GM21381 (cell line): ENCODE data around the gene OR1J2.

Experiments
- ATAC-seq: cut with Tn5 transposase; IDR thresholded peaks from one replicate; pipeline ENCODE4 v1.9.1; 2021; ENCODE audit warnings: mild to moderate bottlenecking, moderate library complexity; ENCODE audit not compliant: unreplicated experiment

Gene OR1J2

DNA sequence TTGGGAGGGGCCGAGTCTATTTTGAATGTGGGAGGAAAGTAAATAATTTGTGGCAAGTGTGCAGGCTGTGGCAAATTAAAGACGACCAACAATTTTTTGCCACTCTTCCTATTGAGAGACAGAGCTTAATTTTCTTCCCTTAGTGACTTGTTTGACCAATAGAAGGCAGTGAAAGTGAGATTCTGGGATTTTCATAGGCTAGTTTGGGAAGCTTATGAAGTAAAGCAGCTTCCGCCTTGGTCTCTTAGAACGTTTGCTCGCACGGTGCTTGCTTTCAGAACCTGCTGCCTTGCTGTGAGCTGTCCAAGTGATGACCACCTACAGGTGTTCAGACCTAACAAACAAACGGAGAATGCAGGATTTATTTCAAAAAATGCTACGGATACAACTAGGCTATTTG is 35.6 kb downstream of the OR1J2 start:
- ATAC-seq: no peak

DNA sequence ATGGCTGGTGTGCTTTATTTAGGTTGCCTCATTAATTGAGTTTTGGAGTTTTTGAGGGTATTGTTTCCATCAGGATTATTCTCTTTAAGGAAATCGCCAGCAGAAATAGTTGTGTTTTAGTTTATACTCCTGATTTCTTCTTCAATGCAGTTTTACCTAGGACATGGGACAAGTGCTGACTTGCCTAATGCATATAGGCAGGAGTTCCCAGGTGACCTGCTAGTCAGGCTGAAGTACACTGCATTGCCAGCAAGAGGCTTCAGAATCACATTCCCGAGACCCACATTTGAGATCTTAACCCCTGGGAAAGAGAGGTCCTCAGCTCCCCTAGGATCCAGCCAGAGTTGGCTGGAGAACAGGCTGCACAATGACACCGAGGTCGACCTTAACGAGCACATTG is 40.8 kb downstream of the OR1J2 start:
- ATAC-seq: no peak

DNA sequence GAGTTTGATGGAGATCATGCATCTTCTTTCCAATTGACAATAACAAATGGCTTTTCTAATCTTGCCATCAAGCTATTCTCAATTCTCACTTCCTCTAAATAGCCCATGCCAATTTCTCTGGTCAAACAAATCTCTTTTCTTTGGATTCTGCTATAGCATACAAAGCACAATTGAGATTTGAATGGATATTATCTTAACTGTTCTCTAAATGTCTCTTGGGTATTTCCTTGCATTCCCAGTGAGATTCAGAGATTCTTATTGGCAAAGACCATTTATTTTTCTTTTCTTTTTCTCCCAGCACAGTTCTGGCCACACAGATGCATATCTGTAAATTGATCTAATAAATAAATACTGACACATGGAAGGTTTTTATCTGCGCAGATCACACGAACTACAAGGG is 42.2 kb downstream of the OR1J2 start, which contains the start of gene OR1N2:
TSS of gene OR1N2 (plus strand) at position 301 of the 400 bp plus-strand sequence. CDS start 100 bp downstream, outside the sequence.
- no peak for ATAC-seq
